AML-193 (cell line): ENCODE measurements around the gene CACTIN.

Experiments used
- DNase-seq, 2 experiments: peaks; one replicate each; lab custom pipeline; 2025; lab: John Stamatoyannopoulos, UW

The CACTIN gene

GRCh38 chr19:3627351-3627723 is 747 bp upstream of the CACTIN start:
- DNase-seq = no peak

GRCh38 chr19:3625996-3626472 is 556 bp downstream of the CACTIN start:
- no peak for DNase-seq

GRCh38 chr19:3623716-3624115 is 2.9 kb downstream of the CACTIN start:
- DNase-seq = no peak

- DNase-seq = no peak
Measured at GRCh38 chr19:3622224-3622623, 4.4 kb downstream of the CACTIN start.

GRCh38 chr19:3621689-3622088 is 4.9 kb downstream of the CACTIN start:
- no peak for DNase-seq

- no peak for DNase-seq
Measured at GRCh38 chr19:3620817-3621547, 5.6 kb downstream of the CACTIN start.

GRCh38 chr19:3620145-3620816 is 6.3 kb downstream of the CACTIN start:
- no peak for DNase-seq

- no peak for DNase-seq
Measured at GRCh38 chr19:3619631-3620012, 7.0 kb downstream of the CACTIN start.

GRCh38 chr19:3618811-3619630 is 7.6 kb downstream of the CACTIN start:
- DNase-seq = no peak

GRCh38 chr19:3618144-3618810 is 8.3 kb downstream of the CACTIN start:
- DNase-seq = no peak

GRCh38 chr19:3617463-3617862 is 9.1 kb downstream of the CACTIN start:
- DNase-seq = no peak

- no peak for DNase-seq
Measured at GRCh38 chr19:3615524-3616135, 11.0 kb downstream of the CACTIN start.

GRCh38 chr19:3614858-3615505 is 11.6 kb downstream of the CACTIN start:
- DNase-seq = no peak

GRCh38 chr19:3613818-3614661 is 12.6 kb downstream of the CACTIN start:
- DNase-seq = no peak

GRCh38 chr19:3612901-3613741 is 13.5 kb downstream of the CACTIN start:
- no peak for DNase-seq

GRCh38 chr19:3612330-3612729 is 14.3 kb downstream of the CACTIN start:
- DNase-seq = no peak

- DNase-seq = no peak
Measured at GRCh38 chr19:3611841-3612240, 14.7 kb downstream of the CACTIN start.

GRCh38 chr19:3610745-3611717 is 15.6 kb downstream of the CACTIN start:
- no peak for DNase-seq
